HAP-1 (cell line): ENCODE measurements around the gene PRKAR1B.

Experiments used
- DNase-seq, 2 experiments: peaks; one replicate each; pipeline ENCODE4 v3.0.0-alpha.2; 2016 to 2020; ENCODE audit warnings: low spot score in 2 of 2
- H3K27me3 ChIP-seq: fragments of 250-450 bp; sonication (Bioruptor Pico); 2 replicates; pipeline ENCODE4 v1.5.1; 2020; ENCODE audit warnings: low read depth, mild to moderate bottlenecking, moderate library complexity
- H3K36me3 ChIP-seq: fragments of 250-450 bp; sonication (Bioruptor Pico); replicated peaks from 2 replicates; pipeline ENCODE4 v1.5.1; 2020; ENCODE audit warnings: mild to moderate bottlenecking
- H3K4me1 ChIP-seq: fragments of 250-450 bp; sonication (Bioruptor Pico); 2 replicates; pipeline ENCODE4 v1.5.1; 2020; ENCODE audit warnings: mild to moderate bottlenecking
- H3K4me3 ChIP-seq: fragments of 250-450 bp; sonication (Bioruptor Pico); 2 replicates; pipeline ENCODE4 v1.5.1; 2020; ENCODE audit warnings: mild to moderate bottlenecking, moderate library complexity
- H3K9me3 ChIP-seq: fragments of 250-450 bp; sonication (Bioruptor Pico); 2 replicates; pipeline ENCODE4 v1.5.1; 2020; ENCODE audit warnings: mild to moderate bottlenecking, moderate library complexity
- in situ Hi-C: fragments of 300-500 bp; cut with MboI; formaldehyde crosslinking; loops from 3 replicates; pipeline ENCODE4 v1.14.3; 2020; ENCODE audit warnings: low sequenced_read_pairs, inconsistent platforms, mixed read lengths

The PRKAR1B gene

DNA sequence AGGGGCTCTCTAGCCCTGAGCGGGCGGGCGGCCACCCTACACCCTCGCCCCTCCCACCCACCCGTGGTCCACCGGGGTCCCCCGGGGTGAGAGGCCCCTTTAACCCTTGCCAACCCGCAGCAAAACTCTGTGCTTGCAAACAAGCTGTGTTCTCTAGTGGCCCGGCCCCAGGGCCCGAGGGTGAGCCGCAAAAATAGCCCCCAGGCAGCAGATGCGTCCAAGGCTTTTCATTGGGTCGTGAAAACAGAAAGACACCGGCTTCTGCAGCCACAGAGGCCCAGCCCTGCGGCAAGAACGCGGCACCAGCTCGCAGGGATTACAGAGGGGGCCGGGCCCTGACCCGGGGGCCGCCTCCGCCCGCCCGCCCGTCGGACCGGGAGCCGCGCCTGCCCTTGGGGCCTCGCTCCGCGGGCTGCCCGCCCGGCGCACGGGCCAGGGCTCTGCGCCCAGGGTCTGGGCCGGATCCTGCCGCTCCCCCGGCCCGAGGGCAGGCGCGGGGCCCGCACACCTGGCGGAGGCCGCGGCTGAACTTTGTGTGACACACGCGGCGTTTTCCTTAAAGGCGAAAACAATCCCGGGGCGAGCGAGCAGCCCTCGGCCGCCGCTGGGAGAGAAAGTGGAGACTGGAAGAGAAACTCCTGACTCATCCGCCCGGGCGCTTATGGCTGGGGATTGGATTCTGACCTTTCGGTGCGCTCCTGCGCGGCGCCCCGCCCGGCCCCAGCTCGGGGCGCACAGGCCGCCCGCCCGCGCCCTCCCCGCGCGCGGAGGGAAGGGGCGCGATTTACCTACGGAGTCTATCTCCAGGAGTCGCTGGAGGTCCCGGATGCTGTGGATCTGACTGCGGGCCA, 210.2 kb downstream of the PRKAR1B start:
- H3K4me3 ChIP-seq, result no peak overlapping the region
- H3K9me3 ChIP-seq, result no peaks in the 10 kb centered on the region
- in situ Hi-C loops, result no loop called here
- peaks cover 14% of the 10 kb centered on the region for H3K27me3 ChIP-seq
- no peaks in the 10 kb centered on the region for H3K36me3 ChIP-seq
- peaks cover under 1% of the 10 kb centered on the region; the same call in 1 of the 2 replicates for H3K4me1 ChIP-seq
- DNase-seq, result no peak

DNA sequence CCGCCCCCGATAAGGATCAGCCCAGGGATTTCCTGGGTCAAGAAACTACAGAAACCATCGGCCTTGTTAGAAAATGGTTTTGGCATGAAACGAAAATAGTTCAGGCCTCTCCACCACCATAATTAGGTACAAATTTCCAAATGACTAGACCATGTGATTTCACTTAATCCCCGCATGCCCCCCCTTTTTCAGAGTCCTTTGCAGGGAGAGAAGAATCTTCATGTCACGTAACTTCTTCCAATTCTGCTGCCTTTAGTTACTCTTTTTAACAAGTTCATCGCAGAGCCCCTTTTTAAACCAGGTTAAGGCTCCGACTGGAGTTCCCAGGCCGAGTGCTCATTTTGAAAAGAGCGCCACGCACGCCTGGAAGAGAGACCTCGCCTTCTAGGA, 210.9 kb downstream of the PRKAR1B start:
- in situ Hi-C loops, result no loop called here
- H3K27me3 ChIP-seq, result peaks cover 8% of the 10 kb centered on the region
- DNase-seq, result no peak

DNA sequence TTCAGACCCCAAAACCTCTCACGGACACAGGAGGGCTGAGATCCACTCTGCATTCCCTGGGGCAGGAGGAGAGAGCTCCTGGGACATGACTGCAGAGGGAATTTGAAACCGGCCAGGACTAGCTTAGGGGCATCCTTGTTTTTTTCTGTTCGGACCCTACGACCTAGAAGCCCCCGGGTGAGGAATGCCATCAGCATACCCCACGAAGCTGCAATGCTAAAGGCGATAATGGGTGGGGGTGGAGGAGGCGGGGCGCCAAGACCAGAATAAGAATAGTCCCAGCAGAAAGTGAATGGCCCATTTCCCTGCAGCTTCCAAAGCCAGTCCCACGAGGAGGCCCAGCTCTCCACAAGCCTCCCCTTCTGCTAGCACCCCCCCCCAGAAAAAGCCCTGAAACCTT, 211.5 kb downstream of the PRKAR1B start:
- in situ Hi-C loops, result no loop called here
- Histone ChIP-seq H3K36me3 (no peaks in the 10 kb centered on the region), H3K9me3 (no peaks in the 10 kb centered on the region), H3K27me3 (peaks cover 2% of the 10 kb centered on the region), H3K4me3 (no peak overlapping the region), H3K4me1 (no peaks in the 10 kb centered on the region)
- no peak for DNase-seq

More for the DNA sequence above, 210.9 kb downstream of the PRKAR1B start:
- H3K4me3 ChIP-seq, result no peak overlapping the region
- H3K4me1 ChIP-seq, result no peaks in the 10 kb centered on the region
- H3K36me3 ChIP-seq, result no peaks in the 10 kb centered on the region
- no peaks in the 10 kb centered on the region for H3K9me3 ChIP-seq

DNA sequence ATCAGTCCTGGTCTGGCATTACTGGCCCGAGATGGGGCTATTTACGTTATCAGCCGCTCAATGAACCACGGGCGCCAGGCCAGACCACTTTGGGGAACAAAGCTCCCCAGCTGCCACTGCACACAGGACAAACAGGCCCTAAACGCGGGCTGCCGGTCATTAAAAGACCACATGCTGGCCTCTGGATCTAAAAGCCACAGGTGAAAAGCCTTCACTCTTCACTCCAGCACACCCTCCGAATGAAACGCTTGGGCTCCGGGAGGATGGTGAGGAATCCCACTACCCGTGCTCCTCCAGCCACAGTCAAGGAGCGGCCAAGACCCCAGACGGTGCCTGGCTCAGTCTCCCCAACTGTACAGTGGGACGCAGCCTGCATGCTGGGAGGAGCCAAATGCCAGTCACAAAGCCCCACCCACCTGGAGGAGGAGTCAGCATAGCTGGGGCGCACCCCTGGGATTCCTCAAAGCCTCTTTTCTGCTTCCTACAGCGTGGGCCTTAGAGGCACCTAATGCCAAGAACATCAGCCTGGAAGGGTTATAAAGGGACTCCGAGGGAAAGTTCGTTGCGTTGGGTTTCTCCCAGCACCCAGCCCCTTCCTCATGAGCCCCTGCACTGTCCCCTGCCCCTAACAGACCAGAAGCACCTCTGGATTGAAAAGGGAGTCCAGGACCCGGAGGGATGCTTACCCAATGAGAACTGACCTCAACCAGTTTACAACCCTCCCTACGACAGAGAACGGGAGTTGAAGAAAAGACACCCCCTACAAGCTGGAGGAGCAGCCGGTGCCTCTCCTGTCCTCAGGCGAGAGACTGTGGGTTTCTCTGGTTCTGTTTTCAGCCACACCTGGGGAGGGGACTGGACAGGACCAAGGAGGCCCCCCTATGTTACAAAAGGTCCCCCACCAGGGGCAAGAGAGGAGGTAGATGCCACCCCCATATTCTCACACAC, 212.2 kb downstream of the PRKAR1B start:
- H3K36me3 ChIP-seq, result no peaks in the 10 kb centered on the region
- H3K27me3 ChIP-seq, result no peaks in the 10 kb centered on the region
- peak in 1 of 2 experiments; percentile 36 for DNase-seq
- no peak overlapping the region for H3K4me3 ChIP-seq
- H3K9me3 ChIP-seq, result no peaks in the 10 kb centered on the region
- no peaks in the 10 kb centered on the region for H3K4me1 ChIP-seq
- in situ Hi-C loops, result no loop called here

DNA sequence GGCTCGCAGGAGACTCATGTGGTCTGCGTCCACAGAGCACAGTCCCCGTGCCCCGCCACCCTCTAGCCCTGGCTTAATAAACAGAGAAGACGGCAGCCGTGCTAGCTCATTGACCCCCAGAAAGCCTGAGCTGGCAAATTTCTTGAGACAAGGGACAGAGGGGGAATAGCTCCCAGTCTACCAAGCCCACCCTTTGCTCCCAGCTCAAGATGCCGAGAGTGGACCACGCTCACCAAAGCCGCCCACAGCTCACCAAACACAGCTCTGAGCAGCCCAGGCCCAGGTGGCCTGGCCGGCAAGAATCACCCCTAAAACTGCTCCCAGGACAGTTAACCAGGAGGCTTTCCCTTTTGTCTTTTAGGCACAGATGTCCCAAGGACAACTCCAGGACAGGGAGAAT, 212.8 kb downstream of the PRKAR1B start:
- H3K27me3 ChIP-seq, result no peaks in the 10 kb centered on the region
- in situ Hi-C loops, result no loop called here
- no peaks in the 10 kb centered on the region for H3K4me1 ChIP-seq
- H3K36me3 ChIP-seq, result no peaks in the 10 kb centered on the region
- no peak for DNase-seq
- H3K9me3 ChIP-seq, result no peaks in the 10 kb centered on the region
- no peak overlapping the region for H3K4me3 ChIP-seq

DNA sequence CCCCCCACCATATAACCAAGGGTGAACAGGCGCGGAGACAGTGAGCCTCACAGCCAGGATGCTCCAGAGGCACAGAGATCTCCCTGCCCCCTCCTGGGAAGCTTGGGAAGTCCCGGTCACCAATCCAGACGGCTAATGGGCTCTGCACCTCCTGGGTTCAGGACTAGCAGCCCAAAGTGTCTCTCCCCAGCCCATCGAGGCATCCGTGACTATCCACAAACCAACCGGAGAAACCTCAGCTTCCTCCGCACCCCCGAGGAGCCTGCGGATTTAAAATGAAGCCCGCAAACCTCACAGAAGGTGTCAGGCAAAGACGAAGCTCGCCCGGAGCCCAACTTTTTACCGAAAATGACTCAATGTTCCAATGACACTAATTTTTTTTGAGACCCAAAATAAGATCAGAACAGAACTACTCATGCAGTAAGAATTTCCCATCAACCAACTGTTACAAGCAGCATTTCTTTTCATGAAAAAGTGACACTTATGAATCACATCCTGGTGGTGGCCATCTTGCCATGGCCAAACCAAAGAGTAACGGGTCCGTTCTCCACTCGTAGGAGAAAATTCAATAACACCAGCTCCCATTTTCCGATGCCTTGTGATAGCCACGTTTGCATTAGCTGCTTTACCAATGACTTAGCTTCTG, 213.4 kb downstream of the PRKAR1B start:
- Histone ChIP-seq H3K9me3 (no peaks in the 10 kb centered on the region), H3K4me3 (no peak overlapping the region), H3K36me3 (no peaks in the 10 kb centered on the region), H3K27me3 (no peaks in the 10 kb centered on the region), H3K4me1 (no peaks in the 10 kb centered on the region)
- in situ Hi-C loops, result no loop called here
- DNase-seq, result no peak

DNA sequence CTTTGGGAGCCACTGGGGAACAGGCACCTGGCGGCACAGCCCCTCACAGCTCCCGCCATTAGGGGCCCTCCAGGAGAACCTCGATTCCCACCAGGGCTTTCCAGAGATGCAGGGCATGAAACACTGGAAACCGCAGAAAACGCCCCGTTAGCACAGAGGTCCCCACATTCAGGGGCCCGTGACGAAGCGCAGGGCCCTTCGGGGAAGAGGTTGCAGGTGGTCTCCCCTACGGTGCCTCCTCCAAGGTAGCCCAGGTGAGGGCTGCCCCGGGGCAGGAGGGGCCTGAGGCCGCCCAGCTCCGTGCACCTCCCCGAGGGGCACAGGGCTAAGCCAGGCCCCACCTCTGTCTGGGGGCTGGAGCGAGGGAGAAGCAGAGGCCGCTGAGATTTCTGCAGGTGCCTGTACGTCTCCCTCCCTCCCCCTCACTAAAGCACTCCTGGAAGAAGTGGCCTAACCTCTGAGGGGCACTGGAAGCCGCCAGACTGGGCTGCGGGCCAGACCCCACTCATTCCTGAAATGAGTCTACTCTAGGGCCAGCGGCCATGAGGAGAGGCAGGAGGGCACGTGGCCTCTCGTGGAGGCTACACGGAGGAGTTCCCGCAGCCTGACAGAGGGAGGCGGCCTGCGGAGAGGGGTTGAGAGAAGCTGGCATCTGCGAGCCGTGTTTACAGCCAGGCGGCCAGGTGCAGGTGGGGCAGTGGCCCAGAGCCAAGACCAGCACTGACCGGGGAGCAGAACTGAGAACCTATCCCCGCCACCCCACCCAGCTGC, 214.4 kb downstream of the PRKAR1B start:
- no peak for DNase-seq
- Histone ChIP-seq H3K9me3 (no peaks in the 10 kb centered on the region), H3K27me3 (no peaks in the 10 kb centered on the region), H3K4me1 (no peaks in the 10 kb centered on the region), H3K4me3 (no peak overlapping the region), H3K36me3 (no peaks in the 10 kb centered on the region)
- in situ Hi-C loops, result no loop called here

DNA sequence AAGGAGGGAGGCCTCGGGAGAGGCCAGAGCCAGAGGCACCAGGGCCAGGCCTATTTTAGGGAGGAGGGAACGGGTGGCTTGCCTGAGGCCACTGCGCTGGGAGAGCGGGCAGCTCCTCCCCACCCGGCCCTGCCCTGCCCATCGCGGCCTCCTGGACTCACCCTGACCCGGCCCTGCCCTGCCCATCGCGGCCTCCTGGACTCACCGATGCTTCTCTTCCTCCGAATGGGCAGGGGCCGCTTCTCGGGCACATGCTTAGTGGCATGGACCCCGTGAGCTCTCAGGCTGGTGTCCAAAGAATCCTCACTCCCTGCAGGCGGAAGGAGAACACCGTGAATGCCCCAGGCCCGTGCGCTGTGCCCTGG, 215.0 kb downstream of the PRKAR1B start:
- no peaks in the 10 kb centered on the region for H3K9me3 ChIP-seq
- no peak overlapping the region for H3K4me3 ChIP-seq
- H3K27me3 ChIP-seq, result no peaks in the 10 kb centered on the region
- DNase-seq, result no peak
- H3K36me3 ChIP-seq, result no peaks in the 10 kb centered on the region
- H3K4me1 ChIP-seq, result no peaks in the 10 kb centered on the region
- in situ Hi-C loops, result no loop called here

DNA sequence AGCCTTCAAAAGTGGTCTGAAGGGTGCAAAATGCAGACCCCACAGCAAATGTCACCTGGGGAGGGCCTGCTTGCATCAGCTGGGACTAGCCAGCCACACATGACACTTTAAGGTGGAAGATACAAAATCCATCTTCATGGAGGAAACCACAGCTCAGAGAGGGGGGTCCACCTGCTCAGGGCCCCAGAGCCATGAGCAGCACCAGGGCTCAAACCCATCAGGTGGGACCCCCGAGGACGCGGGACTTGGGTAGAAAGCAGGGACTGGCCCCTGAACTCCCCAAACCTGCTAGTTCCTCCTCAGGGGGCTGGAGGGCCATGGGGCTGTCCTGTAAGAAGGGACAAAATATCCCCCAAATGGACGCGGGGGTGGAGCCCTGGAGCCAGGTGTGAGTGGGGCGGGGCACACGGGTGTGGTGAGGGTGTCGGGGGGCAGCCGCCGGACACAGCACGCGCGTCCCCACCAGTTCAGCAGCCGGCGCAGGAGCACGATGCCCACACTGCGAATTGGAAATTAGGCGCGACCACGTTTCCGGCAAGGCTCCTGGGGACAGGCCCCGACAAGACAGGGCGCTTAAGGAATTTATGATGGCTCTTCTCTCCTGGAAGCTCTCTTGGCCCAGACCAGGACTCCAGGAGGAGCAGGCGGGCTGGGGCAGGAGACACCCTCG, 215.5 kb downstream of the PRKAR1B start:
- H3K36me3 ChIP-seq, result no peaks in the 10 kb centered on the region
- H3K9me3 ChIP-seq, result no peaks in the 10 kb centered on the region
- DNase-seq, result no peak
- no peaks in the 10 kb centered on the region for H3K4me1 ChIP-seq
- in situ Hi-C loops, result no loop called here
- H3K27me3 ChIP-seq, result no peaks in the 10 kb centered on the region
- H3K4me3 ChIP-seq, result no peak overlapping the region

DNA sequence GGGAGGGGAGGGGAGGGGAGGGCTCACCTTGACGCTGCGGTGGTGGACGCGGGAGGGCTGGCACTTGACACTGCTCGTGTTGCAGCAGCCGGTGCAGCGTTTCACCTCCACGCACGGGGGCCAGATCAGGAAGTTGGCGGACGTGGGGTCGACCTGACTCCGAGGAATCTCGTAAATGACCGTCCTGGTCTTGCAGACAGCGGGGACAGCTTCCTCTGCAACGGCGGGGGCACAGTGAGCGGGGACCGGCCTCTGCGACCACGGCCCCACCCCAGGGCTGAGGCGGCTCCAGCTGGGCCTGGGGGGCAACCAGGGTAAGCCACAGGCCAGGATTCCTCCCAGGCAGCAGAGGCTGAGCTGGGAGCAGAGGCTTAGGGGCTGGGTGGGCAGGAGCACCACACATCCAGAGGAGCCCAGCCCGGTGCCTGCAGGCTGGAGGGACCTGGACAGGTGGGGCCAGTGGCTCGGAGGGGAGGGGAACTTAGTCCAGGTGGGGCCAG, 216.2 kb downstream of the PRKAR1B start:
- Histone ChIP-seq H3K4me3 (no peak overlapping the region), H3K36me3 (no peaks in the 10 kb centered on the region), H3K9me3 (no peaks in the 10 kb centered on the region), H3K4me1 (no peaks in the 10 kb centered on the region), H3K27me3 (no peaks in the 10 kb centered on the region)
- in situ Hi-C loops, result no loop called here
- DNase-seq, result no peak

DNA sequence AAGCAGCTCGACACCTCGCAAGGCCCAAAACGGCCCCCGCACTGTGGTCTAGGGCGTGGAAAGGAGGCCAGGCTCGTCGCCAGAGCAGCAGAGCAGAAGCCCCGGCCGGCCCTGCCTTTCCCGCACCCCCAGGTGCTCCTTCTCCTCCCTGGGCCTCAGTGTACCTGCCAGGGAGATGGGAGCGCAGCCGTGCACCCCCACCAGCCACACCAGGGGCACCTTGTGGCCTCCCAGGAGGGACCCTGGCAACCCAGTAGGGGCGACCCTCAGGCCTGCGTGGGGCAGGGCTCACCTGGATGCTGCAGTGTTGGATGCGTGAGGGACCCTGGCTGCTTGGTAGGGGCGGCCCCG, 217.0 kb downstream of the PRKAR1B start:
- Histone ChIP-seq H3K36me3 (no peaks in the 10 kb centered on the region), H3K27me3 (no peaks in the 10 kb centered on the region), H3K4me1 (no peaks in the 10 kb centered on the region), H3K9me3 (no peaks in the 10 kb centered on the region), H3K4me3 (no peak overlapping the region)
- in situ Hi-C loops, result no loop called here
- no peak for DNase-seq

DNA sequence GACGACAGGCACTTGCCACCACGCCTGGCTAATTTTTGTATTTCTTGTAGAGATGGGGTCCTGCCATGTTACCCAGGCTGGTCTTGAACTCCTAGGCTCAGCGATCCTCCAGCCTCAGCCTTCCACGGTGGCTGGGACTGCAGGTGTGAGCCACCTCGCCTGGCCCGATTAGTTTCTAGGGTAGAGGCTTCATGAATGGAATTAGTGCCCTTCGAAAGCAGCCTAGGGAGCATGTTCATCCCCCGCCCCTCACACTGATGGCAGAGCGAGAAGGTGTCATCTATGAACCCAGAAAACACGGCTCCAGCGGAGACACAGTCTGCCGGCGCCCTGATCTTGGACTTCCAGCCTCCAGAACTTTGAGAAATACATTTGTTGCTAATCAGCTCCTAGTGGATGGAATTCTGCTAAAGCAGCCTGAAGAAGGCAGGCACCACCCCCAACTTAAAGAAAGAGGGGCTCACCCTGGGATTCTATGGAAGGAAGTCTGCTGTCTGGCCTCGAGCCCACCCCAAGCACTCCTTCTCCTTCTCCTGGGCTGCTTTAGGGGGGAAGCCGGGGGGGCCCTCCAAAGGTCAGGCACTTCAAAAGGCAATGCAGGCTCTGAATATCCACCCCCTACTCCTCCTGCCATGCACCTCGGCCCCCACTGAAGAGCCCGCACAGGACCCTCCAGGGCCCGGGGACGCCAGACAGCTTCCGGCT, 217.5 kb downstream of the PRKAR1B start:
- no peaks in the 10 kb centered on the region for H3K9me3 ChIP-seq
- in situ Hi-C loops, result no loop called here
- DNase-seq, result no peak
- H3K4me3 ChIP-seq, result no peak overlapping the region
- H3K27me3 ChIP-seq, result no peaks in the 10 kb centered on the region
- no peaks in the 10 kb centered on the region for H3K4me1 ChIP-seq
- no peaks in the 10 kb centered on the region for H3K36me3 ChIP-seq
